Heart right ventricle (tissue), 16 donors: ENCODE measurements around the gene BZW2. TPM values are rescaled to one million over a fixed set of nuclear protein-coding genes. Genes with fewer than 3 reads are reported as not detected.
A peak's percentile ranks its signal among the peaks of the same experiment; 100 is the strongest.

Experiments used
- ATAC-seq, 8 donors: fragments of 200-7000 bp; cut with Tn5 transposase; one replicate each; pipeline ENCODE4 v1.9.1; 2020; ENCODE audit warnings: mild to moderate bottlenecking in 8 of 8, moderate library complexity in 8 of 8, moderate number of reproducible peaks in 1 of 8
- DNase-seq, 2 donors: peaks; one replicate each; pipeline ENCODE4 v3.0.0-alpha.2; 2020
- H3K27ac ChIP-seq, 10 donors: fragments of 200-600 bp; sonication (generic) in 2 of 10; one replicate each; pipeline versions ENCODE4 v1.5.0 to v1.8.0; 2020 to 2022; ENCODE audit warnings: mild to moderate bottlenecking in 3 of 10
- H3K27me3 ChIP-seq, 7 donors: fragments of 200-600 bp; one replicate each; pipeline ENCODE4 v1.8.0; 2021 to 2022; ENCODE audit warnings: mild to moderate bottlenecking in 2 of 7
- H3K36me3 ChIP-seq, 9 donors: fragments of 200-600 bp; sonication (generic) in 1 of 9; one replicate each; pipeline versions ENCODE4 v1.5.0 to v1.8.0; 2020 to 2022; ENCODE audit warnings: mild to moderate bottlenecking in 2 of 9
- H3K4me1 ChIP-seq, 9 donors: fragments of 200-600 bp; sonication (generic) in 1 of 9; one replicate each; pipeline versions ENCODE4 v1.5.0 to v1.8.0; 2020 to 2022; ENCODE audit warnings: mild to moderate bottlenecking in 4 of 9
- H3K4me3 ChIP-seq, 10 donors: fragments of 200-600 bp; sonication (generic) in 2 of 10; one replicate each; pipeline versions ENCODE4 v1.5.0 to v1.8.0; 2020 to 2022; ENCODE audit warnings: mild to moderate bottlenecking in 7 of 10, moderate library complexity in 2 of 10
- H3K9me3 ChIP-seq, 11 donors: fragments of 200-600 bp in 10 of 11; sonication (generic) in 2 of 11; one replicate each; pipeline versions ENCODE4 v1.5.0 to v1.8.0; 2013 to 2022; ENCODE audit warnings: mild to moderate bottlenecking in 2 of 11, control low read depth in 1 of 11, moderate library complexity in 1 of 11
- WGBS, 2 donors: extraction: QIAGEN DNeasy Blood & Tissue Kit; methylation state at CpG; one replicate each; pipeline ENCODE4 v1.1.7; 2013; ENCODE audit warnings: inconsistent platforms in 1 of 2; 5-methylcytosine and 5-hydroxymethylcytosine counted together
- intact Hi-C, 10 donors: fragments of 100-400 bp; cut with DNase I; formaldehyde crosslinking; loops; one replicate each; pipeline versions ENCODE4 v1.11.1 to v1.14.2; 2022
- polyA plus RNA-seq, 2 donors: library from polyadenylated mRNA; stranded (reverse); fragments of 200-250 nt; gene quantifications; one replicate each; pipeline ENCODE4 v1.2.3, GENCODE V29; 2013
- total RNA-seq, 10 donors: library from RNA; stranded (reverse); fragmentation: NEBNext Ultra II Directional in 3 of 10; extraction: Animal tissue kit (Norgen Biotek cat#: 25700) in 3 of 10; gene quantifications; one replicate each; pipeline versions ENCODE4 v1.2.1 to v1.2.4, GENCODE V29; 2021 to 2023
- TF ChIP-seq, protein P1 (sequence below), 9 donors: fragments of 200-600 bp; sonication (generic) in 2 of 9; IDR thresholded peaks; one replicate each; pipeline versions ENCODE4 v1.5.0 to v1.8.0; 2021 to 2022; ENCODE audit warnings: antibody characterized with exemption in 9 of 9, mild to moderate bottlenecking in 5 of 9, moderate library complexity in 1 of 9
- donor health status: Arrhythmogenic right ventricular cardiomyopathy.
- donor health status: ischemic (EF 13 %, LVEDD 7.1; RV severe dilation, severe dysfunction).
- donor health status: healthy with polysubstance abuse.
- donor health status: DM: no; HTN: yes; CAD: no.
- donor health status: DM: no; HTN: no; CAD: no.
- donor health status: ischemic (EF 25% LVEDD 6.9; RV normal size, moderate dysfunction).
- donor health status: ischemic (EF 25% LVEDD 5.7; RV mildly dilated, moderate dysfunction).
- donor health status: healthy.
- donor health status: DM: yes; HTN: yes; CAD: no.
- donor health status: Ischemic cardiomyopathy.
- donor health status: ischemic (EF 35%, LVEDD 5.7; RV mildly dilated, moderate dysfunction).
- donor health status: nonischemic (EF 11% LVEDD 7.7; RV severe dilation, severe dysfunction).
- donor health status: DM: yes; HTN: yes; CAD: no.
- donor health status: PGD.
- donor health status: ischemic (EF 29% LVEDD 5.4; RV normal size, mild dysfunction).
- donor health status: nonischemic (EF 23%, LVEDD 6.1; RV moderate dilation, normal function).

The BZW2 gene
- total and polyA plus RNA-seq, 12 donors: 147 to 470 (median 337) TPM

DNA sequence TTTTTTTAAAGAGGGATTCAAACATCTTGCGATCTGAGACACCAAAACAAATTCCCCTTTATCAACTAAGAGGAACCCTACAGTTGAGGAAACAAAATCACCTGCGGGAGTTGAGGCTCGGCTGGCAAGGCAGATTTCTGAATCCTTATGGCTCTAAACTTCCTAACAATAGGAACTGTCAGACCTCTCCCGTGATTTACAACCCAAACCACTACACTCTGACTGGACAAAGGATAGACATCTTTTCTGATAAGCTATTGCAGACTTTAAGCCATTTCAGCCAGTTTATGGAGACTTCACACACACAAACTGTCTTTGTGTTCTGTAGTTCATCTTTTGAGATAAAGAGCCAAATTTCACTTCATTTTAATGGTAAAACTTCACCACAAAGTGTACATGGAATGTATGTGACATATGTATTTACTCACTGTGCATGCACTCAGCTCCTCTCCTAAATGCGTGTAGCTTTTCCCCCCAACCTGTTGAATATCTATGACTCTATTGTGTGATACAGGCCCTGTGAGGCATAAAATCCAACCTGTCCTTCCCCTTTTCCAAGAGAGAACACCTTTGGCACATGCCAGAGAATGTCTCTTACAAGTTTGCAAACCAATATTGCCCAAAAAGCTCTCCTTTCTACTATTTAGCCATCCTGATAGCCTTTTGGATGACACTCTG lies 92.2 kb downstream of the BZW2 start:
- DNase-seq (no peak), ATAC-seq (no peak)
- Histone ChIP-seq H3K36me3 (no peaks in the 10 kb centered on the region), H3K9me3 (no peaks in the 10 kb centered on the region), H3K4me3 (no peak overlapping the region), H3K27me3 (no peaks in the 10 kb centered on the region), H3K4me1 (peaks cover 0 to 45% (median 24%) of the 10 kb centered on the region in 9 donors), H3K27ac (no peak overlapping the region)
- WGBS, 2 donors: 86 to 93% methylated on average over 5 of the region's 5 CpGs
- intact Hi-C loops: no loop called here
- TF ChIP-seq, protein P1, sequence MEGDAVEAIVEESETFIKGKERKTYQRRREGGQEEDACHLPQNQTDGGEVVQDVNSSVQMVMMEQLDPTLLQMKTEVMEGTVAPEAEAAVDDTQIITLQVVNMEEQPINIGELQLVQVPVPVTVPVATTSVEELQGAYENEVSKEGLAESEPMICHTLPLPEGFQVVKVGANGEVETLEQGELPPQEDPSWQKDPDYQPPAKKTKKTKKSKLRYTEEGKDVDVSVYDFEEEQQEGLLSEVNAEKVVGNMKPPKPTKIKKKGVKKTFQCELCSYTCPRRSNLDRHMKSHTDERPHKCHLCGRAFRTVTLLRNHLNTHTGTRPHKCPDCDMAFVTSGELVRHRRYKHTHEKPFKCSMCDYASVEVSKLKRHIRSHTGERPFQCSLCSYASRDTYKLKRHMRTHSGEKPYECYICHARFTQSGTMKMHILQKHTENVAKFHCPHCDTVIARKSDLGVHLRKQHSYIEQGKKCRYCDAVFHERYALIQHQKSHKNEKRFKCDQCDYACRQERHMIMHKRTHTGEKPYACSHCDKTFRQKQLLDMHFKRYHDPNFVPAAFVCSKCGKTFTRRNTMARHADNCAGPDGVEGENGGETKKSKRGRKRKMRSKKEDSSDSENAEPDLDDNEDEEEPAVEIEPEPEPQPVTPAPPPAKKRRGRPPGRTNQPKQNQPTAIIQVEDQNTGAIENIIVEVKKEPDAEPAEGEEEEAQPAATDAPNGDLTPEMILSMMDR (IDR thresholded peaks at IDR 0.05): no peak

DNA sequence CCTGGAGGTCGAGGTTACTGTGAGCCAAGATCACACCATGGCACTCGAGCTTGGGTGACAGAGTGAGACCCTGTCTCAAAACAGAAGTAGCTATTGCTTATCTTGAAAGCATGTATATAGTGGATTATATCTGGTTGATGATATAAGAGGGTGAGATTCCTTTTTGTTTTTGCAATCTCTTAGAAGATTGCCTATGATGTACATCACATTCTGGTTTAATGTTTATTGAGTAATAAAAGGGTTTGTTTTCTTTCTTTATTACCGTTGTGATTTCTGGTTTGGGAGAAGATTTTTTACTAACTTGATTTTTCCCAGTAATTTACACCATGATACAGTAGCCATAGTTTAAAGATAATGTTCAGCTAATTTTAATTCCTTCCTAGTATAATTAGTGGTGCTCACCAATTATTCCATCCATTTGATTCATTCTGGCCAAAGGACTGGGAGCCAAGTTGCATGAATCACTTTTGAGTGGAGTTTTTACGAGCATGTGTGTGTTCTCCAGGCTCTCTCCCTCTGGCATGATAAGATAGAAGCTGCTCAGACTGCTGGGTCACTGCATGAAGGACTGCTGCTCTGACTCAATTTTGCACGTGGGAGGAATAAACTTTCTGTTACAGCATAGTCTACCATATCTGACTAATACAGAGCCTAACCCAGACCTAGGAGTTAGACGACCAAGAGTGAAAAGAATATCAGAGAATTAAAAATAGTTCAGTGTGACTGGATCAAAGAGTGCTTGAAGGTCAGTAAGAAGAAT lies 94.1 kb downstream of the BZW2 start:
- DNase-seq: peak in 1 of 2 donors; percentile 66
- Histone ChIP-seq H3K4me1 (peaks cover 2 to 52% (median 34%) of the 10 kb centered on the region in 9 donors), H3K36me3 (no peaks in the 10 kb centered on the region), H3K4me3 (no peak overlapping the region), H3K9me3 (no peaks in the 10 kb centered on the region), H3K27me3 (no peaks in the 10 kb centered on the region), H3K27ac (peak overlapping the region in 9 of 10 donors; percentile 28 to 79 (median 59))
- intact Hi-C loops: loop anchor here in 2 of 10 donors (5.0 to 10.0 kb wide), 2 partner anchors 93 to 1055 kb away; partner anchors contain the start of genes ANKMY2 (in 1 of the 2), BZW2 (in 1 of the 2) and MEOX2 (in 1 of the 2)
- 38 to 49% methylated on average over 6 of the region's 6 CpGs for WGBS, 2 donors
- TF ChIP-seq, protein P1 (IDR thresholded peaks at IDR 0.05): no peak
- peak; percentile 86 to 99 (median 93) for ATAC-seq

DNA sequence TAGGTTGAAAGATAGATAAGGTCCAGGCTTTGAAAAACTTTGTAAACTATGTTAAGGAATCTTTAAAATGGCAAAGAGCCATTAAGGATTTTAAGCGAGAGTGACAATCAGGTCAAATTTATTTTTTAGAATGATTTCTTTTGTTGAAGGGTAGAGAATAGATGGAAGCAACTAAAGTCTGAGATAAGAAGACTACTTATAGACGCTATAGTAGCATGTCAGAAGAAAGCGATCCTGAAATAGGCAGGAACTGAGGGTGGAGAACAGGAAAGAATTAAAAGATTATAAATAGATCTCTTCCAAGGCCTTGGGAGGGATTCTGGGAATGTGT lies 94.6 kb downstream of the BZW2 start:
- no peak for DNase-seq
- peaks cover 3 to 57% (median 34%) of the 10 kb centered on the region in 9 donors for H3K4me1 ChIP-seq
- H3K4me3 ChIP-seq: no peak overlapping the region
- H3K27me3 ChIP-seq: no peaks in the 10 kb centered on the region
- TF ChIP-seq, protein P1 (IDR thresholded peaks at IDR 0.05): no peak
- H3K9me3 ChIP-seq: no peaks in the 10 kb centered on the region
- no peaks in the 10 kb centered on the region for H3K36me3 ChIP-seq
- WGBS, 2 donors: 26 to 31% methylated on average over 3 of the region's 3 CpGs
- peak overlapping the region in 9 of 10 donors; percentile 28 to 79 (median 59) for H3K27ac ChIP-seq
- intact Hi-C loops: loop anchor here in 2 of 10 donors (5.0 to 10.0 kb wide), 2 partner anchors 93 to 1056 kb away; partner anchors contain the start of genes ANKMY2 (in 1 of the 2), BZW2 (in 1 of the 2) and MEOX2 (in 1 of the 2)
- ATAC-seq: no peak

DNA sequence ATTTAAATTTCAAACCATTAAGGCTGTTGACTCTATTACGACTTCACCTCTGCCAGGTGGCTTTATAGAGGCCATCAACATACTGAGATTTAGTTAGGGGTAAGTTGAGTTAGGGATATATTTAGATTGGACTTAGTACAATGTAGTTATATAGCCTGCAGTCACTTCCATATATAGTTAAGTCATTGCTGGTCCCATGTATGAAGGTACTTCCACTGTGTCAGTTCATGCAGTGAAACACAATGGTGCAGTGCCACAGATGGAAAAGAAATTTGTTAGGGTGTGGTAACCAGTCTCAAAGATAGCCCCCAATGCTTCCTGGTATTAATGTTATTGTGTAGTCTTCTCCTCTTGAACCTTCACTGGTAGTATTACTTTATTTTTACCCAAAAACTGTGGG lies 95.0 kb downstream of the BZW2 start:
- Histone ChIP-seq H3K27ac (peak overlapping the region in 9 of 10 donors; percentile 28 to 79 (median 59)), H3K4me3 (no peak overlapping the region), H3K4me1 (peaks cover 3 to 58% (median 34%) of the 10 kb centered on the region in 9 donors), H3K27me3 (no peaks in the 10 kb centered on the region), H3K36me3 (no peaks in the 10 kb centered on the region), H3K9me3 (no peaks in the 10 kb centered on the region)
- WGBS, 2 donors: 86 to 89% methylated on average over 1 of the region's 1 CpG
- TF ChIP-seq, protein P1 (IDR thresholded peaks at IDR 0.05): no peak
- peak in 5 of 8 donors; percentile 7 to 56 (median 34) for ATAC-seq
- no peak for DNase-seq
- intact Hi-C loops: loop anchor here in 2 of 10 donors (5.0 to 10.0 kb wide), 2 partner anchors 94 to 1056 kb away; partner anchors contain the start of genes ANKMY2 (in 1 of the 2), BZW2 (in 1 of the 2) and MEOX2 (in 1 of the 2)
